ENCODE data around the gene SH2D3A.
"Not testable (repeated sequence)": the region's sequence is repeated elsewhere in the genome, so short reads cannot be mapped to it uniquely, and the experiment has no call there.

SH2D3A gene

DNA sequence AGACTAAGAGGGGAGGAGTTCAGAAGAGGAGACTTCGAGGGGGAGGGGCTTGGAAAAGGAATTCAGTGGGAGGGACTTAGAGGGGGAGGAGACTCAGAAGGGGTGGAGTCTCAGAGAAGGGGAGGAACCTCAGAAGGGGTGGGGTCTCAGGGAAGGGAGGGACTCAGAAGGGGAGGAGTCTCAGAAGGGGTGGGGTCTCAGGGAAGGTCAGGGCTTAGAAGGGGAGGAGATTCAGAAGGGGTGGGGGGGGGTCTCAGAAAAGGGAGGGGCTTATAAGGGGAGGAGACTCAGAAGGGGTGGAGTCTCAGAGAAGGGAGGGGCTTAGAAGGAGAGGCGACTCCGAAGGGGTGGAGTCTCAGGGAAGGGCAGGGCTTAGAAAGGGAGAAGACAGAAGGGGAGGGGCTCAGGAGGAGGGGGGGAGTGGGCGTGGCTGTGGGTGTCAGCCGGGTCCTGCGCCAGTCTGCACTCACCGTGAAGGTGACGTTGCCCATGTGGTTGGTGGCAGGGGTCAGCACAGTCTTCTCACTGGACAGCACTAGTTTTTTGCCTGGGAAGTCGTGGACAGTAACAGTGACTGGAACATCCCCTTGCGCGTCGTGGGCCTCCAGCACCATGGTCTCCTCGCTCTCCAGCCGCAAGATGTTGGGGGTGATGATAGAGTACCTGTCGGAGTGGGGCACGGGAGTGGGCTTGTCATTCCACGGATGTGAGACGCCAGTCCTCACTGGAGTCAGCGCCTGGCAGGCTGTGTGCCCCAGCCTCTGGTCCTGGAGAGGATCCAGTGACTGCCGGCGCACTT, 48.3 kb downstream of the SH2D3A start:
- no peak for DNase-seq

DNA sequence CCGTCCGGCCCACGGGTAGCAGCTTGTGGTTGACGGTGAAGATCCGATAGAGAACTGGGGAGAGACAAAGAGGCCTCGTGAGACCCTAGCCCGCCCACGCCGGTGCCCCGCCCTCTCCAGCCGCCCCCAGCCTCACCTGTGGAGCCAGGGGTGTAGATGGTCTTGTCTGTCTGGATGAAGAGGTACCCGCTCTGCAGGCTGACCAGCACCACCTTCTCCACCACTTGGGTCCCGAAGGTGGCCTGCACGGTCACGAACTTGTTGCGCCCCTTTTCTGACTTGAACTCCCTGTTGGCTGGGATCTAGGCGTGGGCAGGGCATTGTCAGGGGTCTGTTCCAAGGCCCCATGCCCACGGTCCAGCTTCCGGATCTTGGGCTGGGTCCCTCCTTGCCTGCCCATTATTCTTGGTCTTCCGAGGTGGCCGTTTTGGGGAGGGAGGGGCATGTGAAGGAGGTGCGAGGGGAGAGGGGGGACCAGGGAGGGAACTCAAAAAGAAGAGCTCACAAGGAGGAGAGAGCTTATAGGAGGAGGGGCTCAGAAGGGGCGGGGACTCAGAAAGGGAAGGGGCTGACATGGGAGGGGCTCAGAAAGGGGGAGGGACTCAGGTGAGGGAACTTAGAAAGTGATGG, 49.0 kb downstream of the SH2D3A start:
- DNase-seq: no peak

DNA sequence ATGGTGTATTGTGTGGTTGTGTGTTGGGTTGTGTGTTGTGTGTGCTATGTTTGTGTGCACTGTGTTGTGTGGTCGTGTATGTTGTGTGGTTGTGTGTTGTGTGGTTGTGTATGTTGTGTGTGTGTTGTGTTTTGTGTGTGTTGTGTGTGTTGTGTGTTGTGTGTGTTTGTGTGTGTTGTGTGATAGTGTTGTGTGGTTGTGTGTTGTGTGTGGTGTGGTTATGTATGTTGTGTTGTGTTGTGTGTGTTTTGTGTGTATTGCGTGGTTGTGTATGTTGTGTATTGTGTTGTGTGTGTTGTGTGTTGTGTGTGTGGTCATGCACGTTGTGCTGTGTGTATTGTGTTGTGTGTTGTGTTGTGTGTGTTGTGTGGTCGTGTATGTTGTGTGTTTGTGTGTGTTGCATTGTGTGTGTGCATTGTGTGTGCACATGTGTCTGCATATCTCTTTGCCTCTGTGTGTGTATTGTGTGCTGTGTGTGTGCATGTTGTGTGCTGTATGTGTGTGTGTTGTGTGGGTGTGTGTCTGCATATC, 49.7 kb downstream of the SH2D3A start:
- no peak for DNase-seq

DNA sequence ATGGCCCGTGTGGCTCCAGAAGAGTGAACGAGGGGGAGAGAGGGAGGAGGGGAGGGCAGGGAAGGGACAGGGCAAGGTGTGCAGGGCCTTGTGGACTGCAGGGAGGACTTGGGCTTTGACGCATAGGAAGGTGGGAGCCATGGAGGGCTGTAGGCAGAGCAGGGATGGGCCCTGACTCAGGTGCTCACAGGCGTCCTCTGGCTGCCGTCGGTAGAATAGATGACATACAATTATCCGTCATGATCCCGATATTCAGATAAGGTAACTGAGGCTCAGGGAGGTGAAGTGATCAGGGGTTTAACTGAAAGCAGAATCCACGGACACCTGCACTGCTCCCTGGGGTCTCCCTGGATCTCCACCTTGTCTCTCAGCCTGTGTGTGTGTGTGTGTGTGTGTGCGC, 50.2 kb downstream of the SH2D3A start:
- DNase-seq: no peak

DNA sequence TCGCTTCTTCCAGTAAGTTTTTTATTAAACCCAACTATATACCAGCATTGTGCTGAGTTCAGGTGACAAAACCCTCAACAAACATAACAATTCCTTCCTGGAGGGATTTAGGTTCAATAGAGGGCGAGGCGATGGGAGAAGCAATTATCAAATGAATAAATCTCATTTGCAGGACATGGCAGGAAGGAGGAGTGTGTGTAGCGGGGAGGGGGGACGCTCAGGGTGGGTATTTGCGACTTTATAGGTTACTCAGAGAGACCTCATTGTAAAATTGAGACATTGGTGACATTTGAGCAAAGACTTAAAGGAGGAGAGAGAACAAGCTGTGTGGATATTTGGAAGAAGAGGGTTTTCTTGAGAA, 50.6 kb downstream of the SH2D3A start:
- DNase-seq: no peak

DNA sequence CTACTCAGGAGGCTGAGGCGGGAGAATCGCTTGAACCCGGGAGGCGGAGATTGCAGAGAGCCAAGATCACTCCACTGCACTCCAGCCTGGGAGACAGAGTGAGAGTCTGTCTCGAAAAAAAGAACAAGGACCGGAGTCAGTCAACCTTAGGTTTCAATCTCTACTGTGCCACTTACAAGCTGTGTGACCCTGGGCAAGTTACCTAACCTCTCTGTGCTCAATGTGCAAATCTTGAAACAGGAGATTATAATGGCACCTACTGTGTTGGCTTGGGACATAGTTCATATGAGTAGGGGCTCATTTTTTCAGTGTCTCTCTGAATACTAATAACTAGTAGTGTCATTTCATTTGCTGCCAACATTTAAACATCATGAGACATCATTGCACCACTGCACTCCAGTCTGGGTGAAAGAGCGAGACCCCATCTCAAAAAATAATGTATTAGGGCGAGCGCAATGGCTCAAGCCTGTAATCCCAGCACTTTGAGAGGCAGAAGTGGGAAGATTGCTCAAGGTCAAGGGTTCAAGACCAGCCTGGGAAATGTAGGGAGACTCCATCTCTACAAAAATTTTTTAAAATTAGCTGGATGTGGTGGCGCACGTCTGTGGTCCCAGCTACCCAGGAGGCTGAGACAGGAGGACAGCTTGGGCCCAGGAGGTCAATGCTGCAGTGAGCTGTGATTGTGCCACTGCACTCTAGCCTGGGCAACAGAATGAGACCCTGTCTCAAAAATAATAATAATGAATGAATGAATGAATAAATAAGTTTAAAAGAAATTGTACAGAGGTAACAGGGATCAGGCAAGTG, 52.3 kb downstream of the SH2D3A start:
- DNase-seq: no peak

DNA sequence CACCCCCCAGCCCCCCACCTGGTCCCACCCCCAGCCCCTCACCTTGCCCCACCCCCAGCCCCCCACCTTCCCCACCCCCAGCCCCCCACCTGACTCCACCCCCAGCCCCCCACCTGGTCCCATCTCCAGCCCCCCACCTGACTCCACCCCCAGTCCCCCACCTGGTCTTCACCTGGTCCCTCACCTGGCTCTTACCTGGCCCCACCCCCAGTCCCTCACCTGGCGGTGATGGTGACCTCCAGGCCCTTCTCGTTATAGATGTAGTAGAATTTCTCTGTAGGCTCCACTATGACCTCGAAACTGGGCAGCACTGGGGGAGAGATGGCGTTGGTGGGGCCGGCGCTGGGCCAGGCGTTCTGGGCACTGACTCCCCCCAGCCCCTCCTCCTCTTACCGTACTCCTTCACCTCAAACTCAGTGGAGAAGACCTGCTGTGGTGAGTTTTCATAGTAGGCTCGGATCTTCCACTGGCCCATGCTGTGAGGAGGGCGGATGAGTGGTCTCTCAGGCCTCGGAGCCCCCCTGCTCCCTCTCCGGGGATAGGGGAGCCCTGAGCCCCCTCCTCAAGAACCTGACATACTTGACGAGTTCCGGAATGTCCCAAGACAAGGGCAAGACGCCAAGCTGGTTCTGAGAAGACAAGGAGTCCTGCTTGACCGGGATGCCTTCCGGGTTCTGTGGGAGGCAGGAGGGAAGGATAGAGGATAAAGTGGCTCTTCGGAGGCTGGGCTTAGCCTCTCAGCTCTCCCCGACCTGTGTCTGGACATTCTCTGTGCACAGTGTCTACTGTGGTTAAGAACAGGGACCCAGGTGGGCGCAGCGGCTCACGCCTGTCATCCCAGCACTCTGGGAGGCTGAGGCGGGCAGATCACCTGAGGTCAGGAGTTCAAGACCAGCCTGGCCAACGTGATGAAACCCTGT, 53.2 kb downstream of the SH2D3A start:
- DNase-seq: no peak

DNA sequence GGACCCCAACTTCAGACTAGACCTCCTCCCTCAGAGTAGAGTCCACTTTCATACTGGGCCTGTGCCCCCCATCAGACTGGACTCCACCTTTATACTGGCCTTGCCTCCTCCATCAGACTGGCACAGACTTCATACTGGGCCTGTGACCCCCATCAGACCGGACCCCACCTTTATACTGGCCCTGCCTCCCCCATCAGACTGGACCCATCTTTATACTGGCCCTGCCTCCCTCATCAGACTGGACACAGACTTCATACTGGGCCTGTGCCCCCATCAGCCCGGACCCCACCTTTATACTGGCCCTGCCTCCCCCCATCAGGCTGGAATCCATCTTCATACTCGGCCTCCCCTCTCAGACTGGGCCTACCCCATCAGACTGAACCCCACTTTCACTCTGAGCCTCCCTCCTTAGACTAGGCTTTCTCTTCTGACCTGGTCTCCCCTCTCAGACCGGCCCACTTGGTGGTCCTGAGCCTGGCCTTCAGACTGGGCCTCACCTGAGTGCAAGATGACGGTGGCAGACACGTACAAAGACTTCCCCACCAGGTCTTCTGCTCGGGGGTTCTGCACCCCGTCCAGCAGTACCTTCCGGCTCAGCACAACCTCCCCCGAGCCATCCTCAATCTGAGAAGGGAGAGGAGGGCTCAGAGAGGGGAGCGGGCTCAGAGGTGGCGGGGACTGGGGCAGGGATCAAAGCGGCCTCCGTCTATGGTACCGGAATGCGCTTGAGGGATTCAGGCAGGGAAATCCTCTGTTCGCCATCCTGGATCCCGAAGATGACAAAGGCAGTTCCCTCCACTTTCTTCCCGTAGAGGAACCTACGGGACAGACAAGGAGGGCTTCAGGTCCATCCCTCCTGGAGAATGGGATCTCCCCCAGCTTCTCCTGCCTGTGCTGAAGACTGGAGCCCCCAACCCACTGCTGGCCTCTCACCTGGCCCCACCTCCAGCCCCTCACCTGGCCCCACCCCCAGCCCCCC, 54.3 kb downstream of the SH2D3A start:
- no peak for DNase-seq

DNA sequence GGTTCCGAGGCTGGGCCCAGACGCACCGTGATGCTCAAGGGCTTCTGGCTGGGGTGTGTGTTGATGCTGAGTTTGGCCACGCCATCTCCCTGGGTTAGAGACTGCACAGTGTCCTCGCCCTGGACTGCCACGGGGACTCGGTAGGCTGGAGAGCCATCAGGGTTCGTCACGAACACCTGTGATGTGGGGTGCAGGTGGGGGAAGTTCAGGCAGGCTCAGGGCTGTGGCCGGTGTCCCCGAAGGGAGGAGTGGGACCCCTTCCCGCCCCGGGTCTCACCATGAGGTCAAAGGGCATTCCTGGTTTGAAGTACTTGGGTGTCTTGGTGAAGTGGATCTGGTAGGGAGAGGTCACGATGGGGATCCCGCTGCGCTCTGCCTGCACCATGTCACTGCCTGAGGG, 55.0 kb downstream of the SH2D3A start:
- no peak for DNase-seq

DNA sequence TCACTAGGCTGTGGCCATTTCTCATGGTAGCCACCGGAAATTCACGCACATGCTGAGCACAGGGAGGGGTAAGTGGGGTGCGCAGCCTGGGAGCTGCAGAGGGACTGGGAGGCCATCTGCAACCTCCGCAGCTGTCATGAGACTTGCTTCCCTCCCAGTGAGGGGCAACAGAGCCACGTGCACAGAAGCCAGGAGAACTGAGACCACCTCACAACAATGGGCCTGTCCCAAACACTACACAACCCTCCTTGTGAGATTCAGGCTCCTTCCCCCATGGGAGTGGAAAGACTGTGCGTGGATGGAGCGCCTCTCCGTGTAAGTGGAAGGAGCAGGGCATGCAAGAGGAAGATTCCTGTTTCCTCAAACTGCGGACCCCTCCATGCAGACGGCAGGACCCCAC, 55.6 kb downstream of the SH2D3A start:
- DNase-seq: no peak

DNA sequence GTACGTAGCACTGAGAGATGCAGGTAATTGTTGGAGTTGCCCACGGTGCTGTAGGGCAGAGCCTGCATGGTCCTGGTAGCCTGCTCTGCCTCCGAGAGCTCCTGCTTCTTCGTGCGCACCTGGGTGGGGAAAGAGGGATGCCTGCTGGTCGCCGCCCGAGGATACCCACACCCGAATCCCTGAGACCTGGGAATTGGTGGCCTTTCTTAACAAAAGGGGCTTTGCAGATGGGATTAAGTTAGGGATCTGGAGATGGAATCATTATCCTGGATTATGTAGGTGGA, 56.2 kb downstream of the SH2D3A start:
- DNase-seq: no peak

DNA sequence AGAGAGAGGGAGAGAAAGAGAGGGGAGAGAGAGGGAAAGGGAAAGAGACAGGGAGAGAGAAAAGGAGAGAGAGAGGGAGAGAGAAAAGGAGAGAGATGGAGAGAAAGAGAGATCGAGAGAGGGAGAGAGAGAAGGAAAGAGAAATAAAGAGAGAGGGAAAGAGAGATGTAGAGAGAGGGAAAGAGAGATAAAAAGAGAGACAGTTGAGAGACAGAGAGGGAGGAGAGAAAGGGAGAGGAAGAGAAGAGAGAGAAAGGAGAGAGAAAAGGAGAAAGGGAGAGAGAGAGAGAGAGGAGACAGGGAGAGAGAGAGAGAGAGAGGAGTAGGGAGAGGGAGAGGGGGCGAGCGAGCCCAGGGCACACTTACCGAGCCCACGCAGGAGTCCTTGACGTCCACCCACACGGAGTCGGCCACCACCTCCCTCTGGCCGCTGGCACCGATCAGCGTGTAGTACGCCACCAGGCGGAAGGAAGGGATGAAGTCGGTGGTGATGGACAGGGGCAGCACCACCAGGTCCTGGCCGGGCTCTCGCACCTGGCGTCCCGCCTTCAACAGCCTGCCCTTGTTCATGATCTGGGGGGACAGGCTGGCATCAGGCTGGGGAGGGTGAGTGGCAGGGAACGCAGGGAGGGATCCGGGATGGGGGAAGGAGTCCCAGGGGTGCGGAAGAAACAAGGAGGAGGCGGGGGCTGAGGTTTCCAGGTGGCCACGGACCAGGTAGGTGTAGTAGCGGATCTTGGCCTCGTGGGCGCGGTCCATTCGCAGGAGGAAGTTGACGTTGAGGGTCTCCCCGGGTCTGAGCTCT, 56.8 kb downstream of the SH2D3A start:
- no peak for DNase-seq

DNA sequence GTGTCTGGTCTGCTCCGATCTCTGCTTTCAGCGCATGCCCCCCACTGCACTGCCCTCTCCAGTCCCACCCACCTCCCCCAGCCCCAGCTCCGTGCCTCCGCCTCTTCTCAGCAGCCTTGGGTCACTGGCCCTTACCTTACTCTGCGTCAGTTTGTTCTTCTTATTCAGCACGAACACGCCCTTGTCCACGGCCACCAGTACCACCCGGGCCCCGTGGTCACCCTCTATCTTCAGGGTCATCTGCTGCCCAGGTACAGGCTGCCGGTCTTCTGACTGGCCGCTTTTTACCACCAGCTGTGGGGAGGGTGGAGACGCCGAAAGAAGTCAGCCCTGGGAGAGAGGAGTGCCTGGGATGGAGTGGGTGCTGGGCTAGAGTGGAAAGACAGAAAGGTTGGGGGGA, 57.7 kb downstream of the SH2D3A start:
- no peak for DNase-seq

DNA sequence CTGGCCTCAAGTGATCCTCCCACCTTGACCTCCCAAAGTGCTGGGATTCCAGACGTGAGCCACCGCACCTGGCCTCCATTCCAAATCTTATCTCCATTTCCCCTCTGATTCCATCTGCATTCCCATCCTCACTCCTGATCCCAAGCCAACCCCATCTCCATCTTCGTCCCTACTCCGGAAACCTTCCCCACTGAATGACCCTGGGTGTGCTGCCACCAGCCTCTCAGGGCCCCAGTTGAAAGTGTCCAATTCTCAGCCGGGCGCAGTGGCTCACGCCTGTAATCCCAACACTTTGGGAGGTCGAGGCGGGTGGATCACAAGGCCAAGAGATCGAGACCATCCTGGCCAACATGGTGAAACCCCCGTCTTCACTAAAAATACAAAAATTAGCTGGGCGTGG, 58.3 kb downstream of the SH2D3A start:
- DNase-seq: not testable (repeated sequence)

DNA sequence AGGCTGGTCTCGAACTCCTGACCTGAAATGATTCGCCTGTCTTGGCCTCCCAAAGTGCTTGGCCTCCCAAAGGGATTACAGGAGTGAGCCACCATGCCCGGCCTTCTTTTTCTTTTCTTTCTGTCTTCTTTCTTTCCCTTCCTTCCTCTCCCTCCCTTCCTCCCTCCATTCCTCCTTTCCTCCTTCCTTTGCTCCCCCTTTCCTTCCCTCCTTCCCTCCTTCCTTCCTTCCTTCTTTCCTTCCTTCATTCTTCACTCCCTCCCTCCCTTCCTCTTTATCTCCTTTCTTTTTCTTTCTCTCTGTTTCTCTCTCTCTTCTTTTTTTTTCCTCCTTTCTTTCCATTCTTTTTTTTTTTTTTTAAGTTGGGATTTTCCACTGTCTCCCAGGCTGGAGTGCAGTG, 58.9 kb downstream of the SH2D3A start:
- no peak for DNase-seq

DNA sequence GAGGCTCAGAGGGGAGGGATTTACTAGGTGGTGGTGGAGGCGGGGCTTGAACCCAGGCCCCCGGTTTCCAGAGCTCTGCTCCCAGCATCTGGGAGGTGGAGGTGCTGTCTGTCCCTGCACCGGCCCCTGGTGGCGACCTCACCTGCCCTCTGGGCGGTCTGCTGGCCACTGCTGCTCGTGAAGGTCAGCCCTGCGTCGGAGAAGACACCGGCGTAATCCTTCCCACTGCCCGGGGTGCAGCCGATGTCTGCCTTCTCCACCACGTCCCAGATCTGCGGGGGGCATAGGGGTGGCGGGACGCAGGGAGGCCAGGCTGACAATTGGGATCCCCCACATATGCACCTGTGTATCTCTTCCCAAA, 59.6 kb downstream of the SH2D3A start:
- DNase-seq: no peak

DNA sequence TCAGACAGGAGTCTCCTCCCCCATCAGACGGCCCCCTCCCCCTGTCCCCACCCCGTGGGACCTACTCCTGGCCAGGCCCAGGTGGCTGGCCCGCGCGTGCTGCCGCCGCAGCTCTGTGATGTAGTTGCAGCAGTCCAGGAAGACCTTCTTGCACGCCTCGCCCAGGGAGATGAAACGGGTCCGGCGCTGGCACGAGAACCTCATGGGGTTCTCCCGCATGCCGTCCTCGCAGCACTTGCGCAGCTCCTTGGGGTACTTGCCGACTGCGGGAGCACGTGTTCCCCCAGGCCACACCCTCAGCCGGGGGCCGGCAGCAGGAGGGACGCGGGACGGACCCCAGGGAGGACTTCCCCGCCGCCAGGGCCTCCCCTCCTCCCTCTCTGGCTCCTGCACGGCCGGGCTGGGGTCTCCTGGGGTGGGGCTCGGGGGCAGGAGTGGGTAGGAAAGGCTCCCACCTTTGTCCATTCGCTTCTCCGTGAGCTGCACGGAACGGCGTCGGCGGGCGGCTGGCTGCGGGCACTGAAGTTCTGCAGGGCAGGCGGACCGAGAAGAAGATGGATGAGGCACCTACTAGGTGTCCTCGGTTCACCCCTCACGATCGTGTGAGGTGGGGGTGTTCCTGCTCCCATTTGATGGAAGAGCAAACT, 60.1 kb downstream of the SH2D3A start:
- DNase-seq: no peak

DNA sequence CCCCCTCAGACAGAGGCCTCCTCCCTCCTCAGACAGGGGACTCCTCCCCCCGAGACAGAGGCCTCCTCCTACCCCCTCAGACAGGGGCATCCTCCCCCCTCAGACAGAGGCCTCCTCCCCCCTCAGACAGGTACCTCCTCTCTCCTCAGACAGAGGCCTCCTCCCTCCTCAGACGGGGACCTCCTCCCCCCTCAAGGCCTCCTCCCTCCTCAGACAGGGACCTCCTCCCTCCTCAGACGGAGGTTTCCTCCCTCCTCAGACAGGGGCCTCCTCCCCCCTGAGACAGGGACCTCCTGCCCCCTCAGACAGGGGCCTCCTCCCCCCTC, 60.6 kb downstream of the SH2D3A start:
- DNase-seq: no peak

DNA sequence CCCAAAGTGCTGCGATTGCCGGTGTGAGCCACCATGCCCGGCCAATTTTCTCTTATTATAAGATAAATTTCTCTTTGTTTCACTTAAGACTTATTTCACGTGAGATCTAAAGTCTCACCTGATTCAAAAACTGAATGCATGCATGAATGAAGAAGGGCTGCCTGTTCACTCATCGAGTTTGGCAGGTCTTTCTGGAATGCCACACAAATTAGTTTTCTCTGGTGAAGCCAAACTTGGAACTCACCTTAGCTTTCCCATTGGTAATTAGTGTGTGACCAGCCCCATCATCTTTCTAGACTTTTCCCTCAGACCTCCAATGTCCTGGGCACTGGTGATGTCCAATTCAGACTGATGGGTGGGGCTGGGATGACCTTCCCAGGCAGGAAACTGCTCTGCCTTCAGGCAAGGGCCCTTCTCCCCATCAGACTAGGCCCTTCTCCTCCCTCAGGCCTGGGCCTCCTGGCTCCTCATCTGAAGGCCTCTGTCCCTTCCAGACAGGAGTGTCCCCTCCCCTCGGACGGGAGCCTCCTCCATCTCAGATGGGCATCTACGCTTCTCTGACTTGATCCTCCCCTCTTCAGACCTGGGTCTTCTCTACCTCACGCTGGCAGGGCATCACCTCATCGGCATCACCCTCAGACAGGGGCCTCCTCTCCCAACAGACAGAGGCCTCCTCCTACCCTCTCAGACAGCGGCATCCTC, 61.2 kb downstream of the SH2D3A start:
- DNase-seq: no peak

All from activated T-cell treated with anti-CD3 and anti-CD28 coated beads for 4 hours (primary cell).